C4-2B (cell line): ENCODE data around the gene TRPC3.
A peak's percentile ranks its signal among the peaks of the same experiment; 100 is the strongest.

Source experiments
- H3K27ac ChIP-seq: fragments of 450-650 bp; 2 replicates; pipeline ENCODE4 v1.5.1; 2017
- ZFX ChIP-seq: fragments of 450-650 bp; IDR thresholded peaks from 2 replicates; pipeline ENCODE4 v1.6.1; 2017
- TF ChIP-seq, protein P1 (sequence below): fragments of 450-650 bp; conservative IDR thresholded peaks from 2 replicates; pipeline ENCODE4 v1.5.1; 2017; ENCODE audit warnings: mild to moderate bottlenecking

Gene TRPC3

GRCh38 chr4:121946644-121947043, 5.2 kb downstream of the TRPC3 start:
- no peak for TF ChIP-seq ZFX
- TF ChIP-seq, protein P1, sequence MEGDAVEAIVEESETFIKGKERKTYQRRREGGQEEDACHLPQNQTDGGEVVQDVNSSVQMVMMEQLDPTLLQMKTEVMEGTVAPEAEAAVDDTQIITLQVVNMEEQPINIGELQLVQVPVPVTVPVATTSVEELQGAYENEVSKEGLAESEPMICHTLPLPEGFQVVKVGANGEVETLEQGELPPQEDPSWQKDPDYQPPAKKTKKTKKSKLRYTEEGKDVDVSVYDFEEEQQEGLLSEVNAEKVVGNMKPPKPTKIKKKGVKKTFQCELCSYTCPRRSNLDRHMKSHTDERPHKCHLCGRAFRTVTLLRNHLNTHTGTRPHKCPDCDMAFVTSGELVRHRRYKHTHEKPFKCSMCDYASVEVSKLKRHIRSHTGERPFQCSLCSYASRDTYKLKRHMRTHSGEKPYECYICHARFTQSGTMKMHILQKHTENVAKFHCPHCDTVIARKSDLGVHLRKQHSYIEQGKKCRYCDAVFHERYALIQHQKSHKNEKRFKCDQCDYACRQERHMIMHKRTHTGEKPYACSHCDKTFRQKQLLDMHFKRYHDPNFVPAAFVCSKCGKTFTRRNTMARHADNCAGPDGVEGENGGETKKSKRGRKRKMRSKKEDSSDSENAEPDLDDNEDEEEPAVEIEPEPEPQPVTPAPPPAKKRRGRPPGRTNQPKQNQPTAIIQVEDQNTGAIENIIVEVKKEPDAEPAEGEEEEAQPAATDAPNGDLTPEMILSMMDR = no peak
- no peak overlapping the region for H3K27ac ChIP-seq

- no peak for TF ChIP-seq ZFX
- TF ChIP-seq, protein P1 = peak; percentile 55
Measured at GRCh38 chr4:121943941-121944340, 7.9 kb downstream of the TRPC3 start.

GRCh38 chr4:121939690-121940089, 12.2 kb downstream of the TRPC3 start:
- H3K27ac ChIP-seq = no peak overlapping the region
- TF ChIP-seq ZFX = no peak
- TF ChIP-seq, protein P1 = no peak

More at GRCh38 chr4:121943941-121944340, 7.9 kb downstream of the TRPC3 start:
- H3K27ac ChIP-seq = no peak overlapping the region

DNA sequence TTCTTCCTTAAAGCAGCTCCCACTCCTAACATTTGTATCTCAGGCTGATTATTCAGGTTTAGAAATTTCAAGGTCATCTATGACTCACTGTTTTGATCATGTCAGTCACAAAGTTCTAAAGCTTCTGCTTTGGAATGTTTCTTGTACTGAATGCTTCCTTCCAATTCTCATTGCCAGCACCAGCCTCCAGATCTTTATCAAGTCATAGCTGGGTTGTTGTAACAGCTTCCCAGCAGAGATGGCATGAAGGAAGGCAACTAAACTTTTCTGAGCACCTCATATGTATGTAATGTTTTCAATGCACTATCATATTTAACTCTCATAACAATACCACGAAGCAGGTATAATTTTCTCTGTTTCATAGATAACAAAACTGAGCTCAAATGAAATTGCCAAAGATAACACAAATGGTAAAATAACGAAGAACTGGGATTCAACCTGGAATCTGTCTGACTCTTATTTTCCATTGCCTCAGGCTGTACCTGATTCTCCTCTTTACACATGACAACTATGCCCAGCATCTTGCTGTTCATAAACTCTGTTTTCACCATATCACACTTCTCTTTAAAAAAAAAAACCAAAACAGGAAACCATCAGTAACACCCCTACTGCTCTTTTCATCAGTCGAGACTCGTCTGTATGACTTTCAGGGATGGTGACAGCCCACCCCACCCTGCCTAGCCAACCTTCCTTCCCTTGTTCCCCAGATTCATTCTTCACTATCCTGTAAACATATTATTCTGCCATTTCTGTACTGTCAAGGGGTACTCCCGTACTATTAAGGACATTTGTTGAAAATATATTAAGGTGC, 13.4 kb downstream of the TRPC3 start:
- TF ChIP-seq, protein P1 = no peak
- TF ChIP-seq ZFX = no peak
- H3K27ac ChIP-seq = no peak overlapping the region

- no peak overlapping the region for H3K27ac ChIP-seq
- no peak for TF ChIP-seq ZFX
- TF ChIP-seq, protein P1 = no peak
Measured at GRCh38 chr4:121936101-121936500, 15.8 kb downstream of the TRPC3 start.

DNA sequence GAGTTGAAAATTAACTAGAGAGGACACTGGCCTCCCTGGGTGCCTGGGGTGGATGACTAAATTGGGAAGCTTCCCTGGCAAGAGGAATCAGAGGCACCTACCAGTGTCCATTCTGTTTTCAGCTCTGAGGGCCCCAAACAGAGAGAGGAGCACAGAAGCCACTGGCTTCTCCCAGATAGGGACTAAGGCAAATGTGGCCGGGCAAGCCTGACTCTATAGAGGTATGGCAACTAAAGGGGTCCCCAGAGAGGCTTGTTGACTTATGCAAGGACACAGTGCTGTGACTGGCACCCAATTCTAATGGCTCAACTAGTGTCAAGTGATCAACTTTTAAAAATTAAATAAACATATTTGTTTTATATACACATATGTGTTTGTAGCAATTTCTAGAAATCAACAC, 17.2 kb downstream of the TRPC3 start:
- TF ChIP-seq, protein P1 = no peak
- TF ChIP-seq ZFX = no peak
- H3K27ac ChIP-seq = no peak overlapping the region

DNA sequence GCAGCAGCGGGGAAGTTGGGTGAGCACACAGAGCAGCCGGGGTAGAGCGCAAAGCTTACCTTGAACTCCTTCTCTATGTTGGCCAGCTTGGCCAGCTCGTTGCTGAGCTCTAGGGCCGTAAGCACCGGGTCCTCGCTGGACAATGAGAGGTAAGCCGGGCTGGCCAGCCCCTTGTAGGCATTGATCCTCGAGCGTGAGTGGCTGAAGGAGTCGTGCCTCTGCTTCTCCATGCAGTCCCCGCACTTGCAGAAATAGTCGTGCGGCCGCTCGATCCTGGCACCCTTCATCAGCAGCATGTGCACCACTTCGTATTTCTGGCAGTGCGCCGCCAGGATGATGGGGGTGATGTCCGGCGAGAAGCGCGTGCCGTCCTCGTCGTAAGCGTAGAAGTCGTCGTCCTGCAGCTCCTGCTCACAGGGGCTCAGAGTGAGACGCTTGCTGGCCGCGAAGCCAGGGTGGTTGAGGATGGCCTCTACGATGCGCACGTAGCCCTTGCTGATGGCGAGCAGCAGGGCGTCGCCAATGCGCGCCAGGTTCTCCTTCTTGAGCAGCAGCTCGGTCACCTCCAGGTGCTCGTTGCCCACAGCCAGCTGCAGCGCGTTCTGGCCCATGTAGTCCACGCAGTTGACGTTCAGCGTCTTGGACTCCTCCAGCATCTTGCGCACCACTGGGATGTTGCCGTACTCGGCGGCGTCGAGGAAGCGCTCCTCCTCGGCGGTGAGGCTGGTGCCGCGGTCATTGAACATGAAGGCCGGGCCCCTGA, 19.5 kb downstream of the TRPC3 start:
- TF ChIP-seq, protein P1 = no peak
- TF ChIP-seq ZFX = no peak
- H3K27ac ChIP-seq = no peak overlapping the region
